ENCODE results near the gene SLAMF6.
"Not testable (repeated sequence)": the region's sequence is repeated elsewhere in the genome, so short reads cannot be mapped to it uniquely, and the experiment has no call there.

The SLAMF6 gene

DNA sequence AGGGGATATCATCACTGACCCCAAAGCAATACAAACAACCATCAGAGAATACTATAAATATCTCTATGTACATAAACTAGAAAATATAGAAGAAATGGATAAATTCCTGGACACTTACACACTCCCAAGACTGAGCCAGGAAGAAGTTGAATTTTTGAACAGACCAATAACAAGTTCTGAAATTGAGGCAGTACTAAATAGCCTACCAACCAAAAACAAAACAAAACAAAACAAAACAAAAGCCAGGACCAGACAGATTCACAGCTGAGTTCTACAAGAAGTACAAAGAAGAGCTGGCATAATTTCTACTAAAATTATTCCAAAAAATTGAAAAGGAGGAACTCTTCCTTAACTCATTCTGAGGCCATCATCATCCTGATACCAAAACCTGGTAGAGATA, 37.8 kb upstream of the SLAMF6 start:
- Histone ChIP-seq H3K27me3 (ENCODE audit: insufficient read depth, low read length, poor library complexity) (no peaks in the 10 kb centered on the region), H2AFZ (ENCODE audit: low read depth, low read length) (no peak overlapping the region), H3K9me3 (ENCODE audit: insufficient read depth, low read length, severe bottlenecking) (peaks cover 4% of the 10 kb centered on the region), H3K79me2 (ENCODE audit: insufficient read depth, low read length) (no peaks in the 10 kb centered on the region), H4K20me1 (ENCODE audit: insufficient read depth, low read length) (no peaks in the 10 kb centered on the region), H3K9ac (ENCODE audit: low read depth, low read length) (no peak overlapping the region), H3K4me2 (ENCODE audit: insufficient read depth, low read length) (no peak overlapping the region), H3K4me3 (ENCODE audit: low read depth in 1 of 2, low read length in 2 of 2) (no peak overlapping the region), H3K4me1 (ENCODE audit: insufficient read depth, low read length) (peaks cover 31% of the 10 kb centered on the region), H3K27ac (ENCODE audit: low read length) (no peak overlapping the region), H3K36me3 (ENCODE audit: insufficient read depth, low read length) (peaks cover 4% of the 10 kb centered on the region; the same call in 1 of the 2 replicates)
- no peak for DNase-seq
- no peak for ATAC-seq (ENCODE audit: insufficient read depth, low read depth)
- TF ChIP-seq CTCF (IDR thresholded peaks at IDR 0.05; ENCODE audit: borderline replicate concordance, extremely low read depth, low read length, poor library complexity, severe bottlenecking), result no peak
- no peak for TF ChIP-seq EZH2 (IDR thresholded peaks at IDR 0.05; ENCODE audit: borderline replicate concordance, low read depth, low read length, severe bottlenecking)

GRCh38 chr1:160560045-160560705, 37.1 kb upstream of the SLAMF6 start:
- ATAC-seq (ENCODE audit: insufficient read depth, low read depth) (peak; percentile 50; the same call in 1 of the 3 replicates), DNase-seq (no peak)
- Histone ChIP-seq H3K27me3 (ENCODE audit: insufficient read depth, low read length, poor library complexity) (no peaks in the 10 kb centered on the region), H3K9ac (ENCODE audit: low read depth, low read length) (no peak overlapping the region), H2AFZ (ENCODE audit: low read depth, low read length) (no peak overlapping the region), H3K79me2 (ENCODE audit: insufficient read depth, low read length) (no peaks in the 10 kb centered on the region), H3K9me3 (ENCODE audit: insufficient read depth, low read length, severe bottlenecking) (peaks cover 4% of the 10 kb centered on the region), H3K4me3 (ENCODE audit: low read depth in 1 of 2, low read length in 2 of 2) (no peak overlapping the region), H3K27ac (ENCODE audit: low read length) (peak overlapping the region; percentile 22; the same call in 1 of the 2 replicates), H4K20me1 (ENCODE audit: insufficient read depth, low read length) (no peaks in the 10 kb centered on the region), H3K4me2 (ENCODE audit: insufficient read depth, low read length) (no peak overlapping the region), H3K36me3 (ENCODE audit: insufficient read depth, low read length) (peaks cover 4% of the 10 kb centered on the region; the same call in 1 of the 2 replicates), H3K4me1 (ENCODE audit: insufficient read depth, low read length) (peaks cover 31% of the 10 kb centered on the region)
- TF ChIP-seq CTCF (IDR thresholded peaks at IDR 0.05; ENCODE audit: borderline replicate concordance, extremely low read depth, low read length, poor library complexity, severe bottlenecking), result no peak
- no peak for TF ChIP-seq EZH2 (IDR thresholded peaks at IDR 0.05; ENCODE audit: borderline replicate concordance, low read depth, low read length, severe bottlenecking)

- H3K4me2 ChIP-seq (ENCODE audit: insufficient read depth, low read length); H3K9me3 ChIP-seq (ENCODE audit: insufficient read depth, low read length, severe bottlenecking); H3K27me3 ChIP-seq (ENCODE audit: insufficient read depth, low read length, poor library complexity); H2AFZ ChIP-seq (ENCODE audit: low read depth, low read length); H3K36me3 ChIP-seq (ENCODE audit: insufficient read depth, low read length); H3K79me2 ChIP-seq (ENCODE audit: insufficient read depth, low read length); H3K9ac ChIP-seq (ENCODE audit: low read depth, low read length); H3K27ac ChIP-seq (ENCODE audit: low read length); H3K4me3 ChIP-seq (ENCODE audit: low read depth in 1 of 2, low read length in 2 of 2); H4K20me1 ChIP-seq (ENCODE audit: insufficient read depth, low read length); ATAC-seq (ENCODE audit: insufficient read depth, low read depth); DNase-seq: not testable (repeated sequence)
- H3K4me1 ChIP-seq (ENCODE audit: insufficient read depth, low read length), result peaks cover 31% of the 10 kb centered on the region
Measured at GRCh38 chr1:160559437-160559836, 36.4 kb upstream of the SLAMF6 start.

DNA sequence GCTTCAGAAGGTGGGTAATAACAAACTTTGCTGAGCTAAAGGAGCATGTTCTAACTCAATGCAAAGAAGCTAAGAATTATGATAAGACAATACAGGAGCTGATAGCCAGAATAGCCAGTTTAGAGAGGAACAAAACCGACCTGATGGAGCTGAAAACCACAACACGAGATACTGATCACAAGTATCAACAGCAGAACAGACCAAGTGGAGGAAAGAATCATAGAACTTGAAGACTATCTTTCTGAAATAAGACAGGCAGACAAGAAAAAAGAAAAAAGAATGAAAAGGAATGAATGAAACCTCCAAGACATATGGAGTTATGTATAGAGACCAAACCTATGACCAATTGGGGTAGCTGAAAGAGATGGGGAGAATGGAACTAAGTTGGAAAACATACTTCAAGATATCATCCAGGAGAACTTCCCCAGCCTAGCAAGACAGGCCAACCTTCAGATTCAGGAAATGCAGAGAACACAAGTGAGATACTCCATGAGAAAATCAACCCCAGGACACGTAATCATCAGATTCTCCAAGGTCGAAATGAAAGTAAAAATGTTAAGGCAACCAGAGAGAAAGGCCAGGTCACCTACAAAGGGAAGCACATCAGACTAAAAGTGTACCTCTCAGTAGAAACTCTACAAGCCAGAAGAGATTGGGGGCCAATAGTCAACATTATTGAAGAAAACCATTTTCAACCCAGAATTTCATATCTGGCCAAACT, 35.8 kb upstream of the SLAMF6 start:
- TF ChIP-seq CTCF (IDR thresholded peaks at IDR 0.05; ENCODE audit: borderline replicate concordance, extremely low read depth, low read length, poor library complexity, severe bottlenecking) (no peak), EZH2 (IDR thresholded peaks at IDR 0.05; ENCODE audit: borderline replicate concordance, low read depth, low read length, severe bottlenecking) (no peak)
- ATAC-seq (ENCODE audit: insufficient read depth, low read depth), result peak; percentile 60; the same call in 2 of the 3 replicates

More for the DNA sequence above, 35.8 kb upstream of the SLAMF6 start:
- H3K79me2 ChIP-seq (ENCODE audit: insufficient read depth, low read length), result no peaks in the 10 kb centered on the region
- H3K4me3 ChIP-seq (ENCODE audit: low read depth in 1 of 2, low read length in 2 of 2), result no peak overlapping the region
- H3K27me3 ChIP-seq (ENCODE audit: insufficient read depth, low read length, poor library complexity), result no peaks in the 10 kb centered on the region
- no peak overlapping the region for H3K27ac ChIP-seq (ENCODE audit: low read length)
- peaks cover 4% of the 10 kb centered on the region for H3K9me3 ChIP-seq (ENCODE audit: insufficient read depth, low read length, severe bottlenecking)
- H3K9ac ChIP-seq (ENCODE audit: low read depth, low read length), result no peak overlapping the region
- no peaks in the 10 kb centered on the region for H4K20me1 ChIP-seq (ENCODE audit: insufficient read depth, low read length)
- peaks cover 4% of the 10 kb centered on the region; the same call in 1 of the 2 replicates for H3K36me3 ChIP-seq (ENCODE audit: insufficient read depth, low read length)
- peaks cover 31% of the 10 kb centered on the region for H3K4me1 ChIP-seq (ENCODE audit: insufficient read depth, low read length)
- DNase-seq, result no peak
- no peak overlapping the region for H2AFZ ChIP-seq (ENCODE audit: low read depth, low read length)
- no peak overlapping the region for H3K4me2 ChIP-seq (ENCODE audit: insufficient read depth, low read length)
